NCI-H748 treated with DMSO at 0.1 percent for 48 hours (cell line): ENCODE results near the gene ATG9B.
A peak's percentile ranks its signal among the peaks of the same experiment; 100 is the strongest.

Experiments
- DNase-seq: peaks from one replicate; lab custom pipeline; 2025; lab: John Stamatoyannopoulos, UW

ATG9B gene

DNA sequence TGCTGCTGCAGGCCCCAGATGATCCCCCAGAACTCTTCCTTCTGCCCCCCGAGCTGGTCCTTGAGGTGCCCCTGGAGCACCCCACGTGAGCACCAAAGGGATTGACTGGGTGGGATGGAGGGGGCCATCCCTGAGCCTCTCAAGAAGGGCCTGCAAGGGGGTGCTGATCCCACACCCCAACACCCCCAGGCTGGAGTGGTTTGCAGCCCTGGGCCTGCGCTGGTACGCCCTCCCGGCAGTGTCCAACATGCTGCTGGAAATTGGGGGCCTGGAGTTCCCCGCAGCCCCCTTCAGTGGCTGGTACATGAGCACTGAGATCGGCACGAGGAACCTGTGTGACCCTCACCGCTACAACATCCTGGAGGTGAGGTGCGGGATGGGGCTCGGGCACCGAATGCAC, 25.3 kb downstream of the ATG9B start:
- DNase-seq: no peak

DNA sequence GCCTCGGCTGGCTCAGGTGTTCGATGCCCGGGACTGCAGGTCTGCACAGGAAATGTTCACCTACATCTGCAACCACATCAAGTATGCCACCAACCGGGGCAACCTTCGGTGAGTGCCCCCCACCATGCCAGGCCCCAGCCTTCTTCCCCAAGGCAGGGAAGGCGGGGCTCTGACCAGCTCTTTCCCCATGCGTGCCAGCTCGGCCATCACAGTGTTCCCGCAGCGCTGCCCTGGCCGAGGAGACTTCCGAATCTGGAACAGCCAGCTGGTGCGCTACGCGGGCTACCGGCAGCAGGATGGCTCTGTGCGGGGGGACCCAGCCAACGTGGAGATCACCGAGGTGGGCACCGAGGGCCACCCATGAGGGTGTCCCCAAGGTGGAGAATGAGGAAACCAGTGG, 26.0 kb downstream of the ATG9B start:
- DNase-seq: no peak

DNA sequence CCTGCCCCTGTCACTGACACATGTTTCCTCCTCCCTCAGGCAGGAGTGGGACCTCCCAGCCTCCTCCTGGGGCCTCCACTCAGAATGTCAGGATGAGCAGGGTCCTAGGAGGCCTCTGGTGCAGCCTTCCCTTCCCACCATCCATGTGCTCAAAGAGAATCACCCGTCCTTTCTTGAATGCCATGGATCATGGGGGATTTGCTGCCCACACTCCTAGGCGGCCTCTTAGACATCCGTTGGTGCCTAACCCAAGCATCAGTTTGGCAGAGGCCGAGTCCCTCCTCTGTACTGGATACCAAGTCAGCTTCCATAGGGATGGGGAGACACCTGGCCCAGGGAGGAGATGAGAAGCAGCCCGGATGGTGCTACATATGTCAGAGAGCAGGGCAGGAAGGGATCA, 26.5 kb downstream of the ATG9B start:
- no peak for DNase-seq

DNA sequence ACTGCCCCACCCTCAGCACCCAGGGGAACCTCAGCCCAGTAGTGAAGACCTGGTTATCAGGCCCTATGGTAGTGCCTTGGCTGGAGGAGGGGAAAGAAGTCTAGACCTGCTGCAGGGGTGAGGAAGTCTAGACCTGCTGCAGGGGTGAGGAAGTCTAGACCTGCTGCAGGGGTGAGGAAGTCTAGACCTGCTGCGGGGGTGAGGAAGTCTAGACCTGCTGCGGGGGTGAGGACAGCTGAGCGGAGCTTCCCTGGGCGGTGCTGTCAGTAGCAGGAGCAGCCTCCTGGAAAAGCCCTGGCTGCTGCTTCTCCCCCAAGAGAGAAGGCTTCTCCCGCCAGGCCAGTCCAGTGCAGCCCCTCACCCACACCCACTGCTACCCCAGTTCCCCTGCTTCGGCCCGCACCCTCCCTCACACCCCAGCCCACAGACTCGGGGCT, 27.2 kb downstream of the ATG9B start:
- DNase-seq: no peak

DNA sequence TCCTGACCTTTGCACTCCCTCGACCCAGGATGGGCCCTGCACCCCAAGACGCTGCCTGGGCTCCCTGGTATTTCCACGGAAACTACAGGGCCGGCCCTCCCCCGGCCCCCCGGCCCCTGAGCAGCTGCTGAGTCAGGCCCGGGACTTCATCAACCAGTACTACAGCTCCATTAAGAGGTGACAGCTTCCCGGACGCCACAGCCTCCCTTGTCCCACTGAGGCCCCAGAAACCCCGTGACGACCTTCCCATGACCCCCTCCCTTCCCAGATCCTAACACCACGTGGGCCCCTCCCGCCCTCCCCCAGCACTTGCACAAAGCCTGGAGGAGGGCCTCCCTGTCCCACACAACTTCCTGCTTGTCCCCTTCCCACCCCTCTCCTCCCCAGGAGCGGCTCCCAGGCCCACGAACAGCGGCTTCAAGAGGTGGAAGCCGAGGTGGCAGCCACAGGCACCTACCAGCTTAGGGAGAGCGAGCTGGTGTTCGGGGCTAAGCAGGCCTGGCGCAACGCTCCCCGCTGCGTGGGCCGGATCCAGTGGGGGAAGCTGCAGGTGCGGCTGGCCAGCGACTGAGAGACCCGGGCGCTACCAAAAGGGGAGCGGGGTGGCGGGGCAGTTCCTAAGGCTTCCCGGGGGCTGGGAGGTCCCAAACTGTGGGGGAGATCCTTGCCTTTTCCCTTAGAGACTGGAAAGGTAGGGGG, 27.8 kb downstream of the ATG9B start:
- no peak for DNase-seq

DNA sequence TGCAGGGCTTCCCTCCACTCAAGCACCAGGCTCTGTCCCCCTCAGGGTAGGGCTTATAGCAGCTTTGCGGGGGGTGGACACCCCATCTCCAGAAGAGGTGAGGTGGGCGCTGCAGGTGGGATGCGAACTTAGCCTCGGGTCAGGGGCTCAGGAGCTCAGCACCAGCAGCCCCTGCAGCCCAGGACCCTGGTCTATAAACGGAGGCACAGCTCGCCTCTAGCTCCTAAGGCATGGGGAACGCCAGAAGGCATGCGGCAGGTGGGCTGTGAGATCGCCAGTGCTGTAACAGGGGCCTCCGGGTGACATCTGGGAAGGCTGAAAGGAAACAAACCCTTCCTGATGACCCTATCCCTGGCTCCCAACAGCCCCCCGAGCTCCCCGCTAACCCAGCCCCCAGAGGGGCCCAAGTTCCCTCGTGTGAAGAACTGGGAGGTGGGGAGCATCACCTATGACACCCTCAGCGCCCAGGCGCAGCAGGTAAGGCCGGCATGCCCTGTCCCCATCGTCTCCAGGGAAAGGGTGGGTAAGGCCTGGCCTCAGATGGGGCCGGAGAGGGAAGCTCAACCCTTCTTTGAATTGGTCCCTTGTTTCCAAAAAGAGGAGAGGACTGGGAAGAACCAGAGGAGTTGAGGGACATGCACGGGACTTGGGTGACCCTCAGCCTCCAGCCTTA, 29.3 kb downstream of the ATG9B start:
- no peak for DNase-seq

DNA sequence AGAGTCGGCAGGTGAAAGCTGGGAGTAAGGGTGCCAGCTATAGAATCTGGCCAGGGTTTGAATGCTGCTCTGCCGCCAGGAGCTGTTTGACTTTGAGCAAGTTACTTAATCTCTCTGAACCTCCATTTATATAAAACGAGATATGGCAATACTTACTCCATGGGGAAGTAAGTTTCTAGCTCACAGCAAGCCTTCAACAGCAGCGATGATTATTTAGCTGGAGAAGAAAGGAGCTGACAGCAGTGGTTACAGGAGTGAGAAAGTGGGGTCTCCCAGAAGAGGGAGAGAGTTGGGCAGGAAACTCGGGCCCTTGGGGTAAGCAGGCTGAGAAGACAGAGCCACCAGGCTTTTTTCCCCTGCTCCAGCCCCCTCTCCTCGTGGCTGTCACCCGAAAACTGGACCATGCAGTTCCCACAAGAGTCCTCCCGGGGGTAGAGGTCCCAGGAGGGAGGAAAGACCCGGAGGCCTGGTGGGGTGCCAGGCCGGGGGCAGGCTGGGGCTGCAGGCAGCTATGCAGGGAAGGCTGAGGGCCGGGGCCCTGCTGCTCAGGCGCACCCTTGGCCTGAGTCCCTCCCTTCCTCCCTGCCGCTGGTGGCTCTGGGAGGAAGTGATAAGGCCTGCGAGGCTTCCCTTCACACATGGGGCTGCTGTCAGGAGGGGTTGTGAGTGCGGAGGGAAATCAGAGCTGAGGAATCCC, 30.0 kb downstream of the ATG9B start:
- DNase-seq: no peak

DNA sequence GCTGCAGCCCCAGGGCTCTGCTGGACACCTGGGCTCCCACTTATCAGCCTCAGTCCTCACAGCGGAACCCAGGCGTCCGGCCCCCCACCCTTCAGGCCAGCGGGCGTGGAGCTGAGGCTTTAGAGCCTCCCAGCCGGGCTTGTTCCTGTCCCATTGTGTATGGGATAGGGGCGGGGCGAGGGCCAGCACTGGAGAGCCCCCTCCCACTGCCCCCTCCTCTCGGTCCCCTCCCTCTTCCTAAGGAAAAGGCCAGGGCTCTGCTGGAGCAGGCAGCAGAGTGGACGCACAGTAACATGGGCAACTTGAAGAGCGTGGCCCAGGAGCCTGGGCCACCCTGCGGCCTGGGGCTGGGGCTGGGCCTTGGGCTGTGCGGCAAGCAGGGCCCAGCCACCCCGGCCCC, 30.8 kb downstream of the ATG9B start:
- no peak for DNase-seq

DNA sequence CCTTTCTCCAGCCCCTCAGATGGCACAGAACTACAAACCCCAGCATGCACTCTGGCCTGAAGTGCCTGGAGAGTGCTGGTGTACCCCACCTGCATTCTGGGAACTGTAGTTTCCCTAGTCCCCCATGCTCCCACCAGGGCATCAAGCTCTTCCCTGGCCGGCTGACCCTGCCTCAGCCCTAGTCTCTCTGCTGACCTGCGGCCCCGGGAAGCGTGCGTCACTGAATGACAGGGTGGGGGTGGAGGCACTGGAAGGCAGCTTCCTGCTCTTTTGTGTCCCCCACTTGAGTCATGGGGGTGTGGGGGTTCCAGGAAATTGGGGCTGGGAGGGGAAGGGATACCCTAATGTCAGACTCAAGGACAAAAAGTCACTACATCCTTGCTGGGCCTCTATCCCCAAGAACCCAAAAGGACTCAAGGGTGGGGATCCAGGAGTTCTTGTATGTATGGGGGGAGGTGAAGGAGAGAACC, 31.4 kb downstream of the ATG9B start:
- DNase-seq: no peak

DNA sequence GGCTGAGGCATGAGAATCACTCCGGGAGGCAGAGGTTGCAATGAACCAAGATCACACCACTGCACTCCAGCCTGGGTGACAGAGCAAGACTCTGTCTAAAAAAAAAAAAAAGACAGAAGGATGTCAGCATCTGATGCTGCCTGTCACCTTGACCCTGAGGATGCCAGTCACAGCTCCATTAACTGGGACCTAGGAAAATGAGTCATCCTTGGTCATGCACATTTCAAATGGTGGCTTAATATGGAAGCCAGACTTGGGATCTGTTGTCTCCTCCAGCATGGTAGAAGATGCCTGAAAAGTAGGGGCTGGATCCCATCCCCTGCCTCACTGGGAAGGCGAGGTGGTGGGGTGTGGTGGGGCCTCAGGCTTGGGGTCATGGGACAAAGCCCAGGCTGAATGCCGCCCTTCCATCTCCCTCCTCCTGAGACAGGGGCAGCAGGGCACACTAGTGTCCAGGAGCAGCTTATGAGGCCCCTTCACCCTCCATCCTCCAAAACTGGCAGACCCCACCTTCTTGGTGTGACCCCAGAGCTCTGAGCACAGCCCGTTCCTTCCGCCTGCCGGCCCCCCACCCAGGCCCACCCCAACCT, 32.1 kb downstream of the ATG9B start:
- DNase-seq: no peak

DNA sequence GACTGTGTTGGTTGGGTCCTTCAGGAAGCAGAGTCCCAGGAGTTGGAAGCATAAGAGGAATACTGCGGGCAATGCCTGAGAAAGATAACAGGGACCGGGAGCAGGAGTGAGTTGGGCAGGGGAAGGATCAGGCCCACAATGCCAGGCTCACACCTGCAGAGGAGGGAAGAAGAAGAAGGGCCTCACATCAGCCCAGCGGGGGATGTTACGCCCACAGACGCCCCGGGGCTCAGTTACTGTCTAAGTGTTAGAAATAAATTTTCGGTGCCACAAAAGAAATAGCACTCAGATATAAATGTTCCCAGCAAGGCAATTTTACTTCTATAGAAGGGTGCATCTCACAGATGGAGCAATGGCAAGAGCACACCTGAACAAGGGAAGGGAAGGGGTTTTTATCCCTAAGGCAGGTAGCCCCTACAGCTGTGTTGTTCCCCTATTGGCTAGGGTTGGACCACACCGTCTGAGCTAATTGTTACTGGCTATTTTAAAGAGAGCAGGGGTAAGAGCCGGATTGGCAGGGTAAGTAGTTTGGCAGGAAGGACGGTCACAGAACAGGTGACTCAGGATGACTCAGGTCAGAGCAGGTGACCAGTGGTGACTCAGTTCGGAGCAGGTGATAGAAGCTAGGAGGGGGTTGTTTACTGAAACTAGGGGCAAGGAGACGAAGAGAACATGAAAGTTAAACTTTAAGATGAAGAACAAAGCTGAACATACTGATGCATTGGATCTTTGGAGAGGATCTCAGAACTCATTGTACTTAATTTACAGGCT, 33.7 kb downstream of the ATG9B start, which contains the start of gene NOS3:
TSS of gene NOS3 (plus strand) at position 602 of the 771 bp plus-strand sequence. CDS start 2,787 bp downstream, outside the sequence.
- DNase-seq: no peak

DNA sequence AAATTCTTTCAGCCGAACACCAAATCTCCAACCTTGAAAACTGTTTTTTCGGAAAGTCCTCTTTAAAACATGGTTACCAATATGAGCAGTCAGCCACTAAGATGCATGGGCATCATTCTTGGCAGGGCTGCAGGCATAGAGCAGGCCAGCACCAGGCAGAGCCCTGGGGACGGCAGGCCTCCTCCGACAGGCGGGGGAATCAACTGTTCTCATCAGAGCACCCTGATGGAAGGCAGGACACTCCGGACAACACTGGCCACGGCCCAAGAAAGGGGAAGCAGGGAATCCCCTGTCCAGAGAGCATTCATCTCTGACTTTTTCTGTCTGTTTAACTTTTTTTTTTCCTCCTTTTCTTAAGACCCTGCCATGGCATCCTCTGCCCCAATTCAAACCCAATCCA, 34.8 kb downstream of the ATG9B start:
- DNase-seq: no peak

DNA sequence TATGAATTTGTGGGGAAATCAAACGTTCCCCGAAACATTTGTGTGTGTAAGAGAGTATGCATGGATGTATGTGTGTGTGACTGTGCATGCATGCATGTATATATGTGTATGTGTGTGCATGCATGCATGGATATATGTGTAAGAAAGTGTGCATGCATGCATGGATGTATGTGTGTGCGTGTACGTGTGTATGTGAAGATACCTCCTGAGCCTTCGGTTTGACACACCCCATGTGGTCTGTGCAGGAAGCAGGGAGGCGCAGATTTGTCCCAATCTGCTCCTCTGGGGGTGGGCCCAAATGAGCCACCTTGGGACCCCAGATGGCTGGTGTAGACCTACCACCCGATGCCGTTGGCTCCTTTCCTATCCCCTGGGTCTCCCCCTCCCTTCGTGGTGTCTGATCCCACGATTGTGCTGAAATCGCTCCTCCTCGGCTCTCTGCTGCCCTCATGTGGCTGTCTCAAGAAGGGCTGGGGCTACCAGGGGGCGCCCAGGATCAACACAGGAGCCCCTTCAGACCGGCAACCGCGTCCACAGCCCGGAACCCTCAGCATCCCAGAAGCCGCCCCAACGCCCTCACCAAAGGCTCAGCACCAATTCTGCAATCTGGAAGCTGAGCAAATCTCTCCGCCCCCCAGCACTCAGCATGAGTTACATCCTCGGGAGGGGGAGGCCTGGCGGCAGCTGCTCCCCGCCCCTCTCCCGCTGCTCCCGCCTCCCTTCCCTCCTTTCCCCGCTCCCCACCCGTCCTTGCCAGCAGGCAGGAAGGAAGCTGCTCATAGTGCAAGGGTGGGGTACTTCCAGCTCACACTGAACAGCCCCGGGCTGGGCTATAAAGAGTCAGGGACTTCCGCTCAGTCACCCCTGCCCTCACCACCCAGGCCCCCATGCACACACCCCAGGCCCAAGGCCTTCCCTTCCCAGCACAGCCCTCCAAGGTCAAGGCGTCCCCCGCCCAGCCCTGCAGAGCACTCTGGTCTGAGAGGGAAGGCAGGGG, 35.8 kb downstream of the ATG9B start:
- DNase-seq: peak; percentile 43

DNA sequence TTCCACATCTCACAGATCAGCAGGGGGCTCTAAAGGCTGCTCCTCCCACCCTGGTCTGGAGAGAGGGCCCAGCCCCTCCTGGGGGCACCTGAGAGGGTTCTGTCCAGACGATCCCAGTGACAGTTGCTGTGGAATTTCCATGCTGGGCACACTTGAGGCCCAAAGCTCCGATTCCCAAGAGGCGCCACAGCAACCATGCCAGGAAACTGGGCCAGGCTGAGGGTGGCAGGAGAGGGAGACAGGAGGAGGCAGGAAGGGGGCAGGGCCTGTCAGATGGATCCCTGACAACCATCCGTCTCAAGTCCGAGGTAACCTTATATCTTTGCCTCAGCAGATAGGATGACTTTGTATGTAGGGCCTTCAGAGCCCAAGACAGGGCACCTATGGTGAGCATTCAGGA, 37.7 kb downstream of the ATG9B start:
- no peak for DNase-seq

DNA sequence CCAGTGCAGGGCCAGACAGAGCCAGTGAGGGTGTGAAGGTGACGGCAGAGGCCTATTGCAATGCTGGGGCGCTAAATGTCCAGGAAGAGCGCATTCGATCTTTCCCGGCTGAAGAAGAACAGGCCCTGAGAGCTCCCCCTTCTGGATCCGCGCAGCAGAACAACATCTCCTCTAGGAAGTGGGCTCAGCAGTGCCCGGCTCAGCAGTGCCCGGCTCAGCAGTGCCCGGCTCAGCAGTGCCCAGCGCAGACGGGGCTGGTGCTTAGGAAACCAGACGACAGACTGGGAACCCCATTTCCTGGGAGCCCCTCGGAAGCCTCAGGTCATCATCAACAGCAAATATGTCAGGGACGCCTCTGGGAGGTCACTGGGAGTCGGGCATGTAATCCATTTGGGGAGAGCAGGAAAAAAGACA, 38.2 kb downstream of the ATG9B start:
- peak; percentile 66 for DNase-seq

DNA sequence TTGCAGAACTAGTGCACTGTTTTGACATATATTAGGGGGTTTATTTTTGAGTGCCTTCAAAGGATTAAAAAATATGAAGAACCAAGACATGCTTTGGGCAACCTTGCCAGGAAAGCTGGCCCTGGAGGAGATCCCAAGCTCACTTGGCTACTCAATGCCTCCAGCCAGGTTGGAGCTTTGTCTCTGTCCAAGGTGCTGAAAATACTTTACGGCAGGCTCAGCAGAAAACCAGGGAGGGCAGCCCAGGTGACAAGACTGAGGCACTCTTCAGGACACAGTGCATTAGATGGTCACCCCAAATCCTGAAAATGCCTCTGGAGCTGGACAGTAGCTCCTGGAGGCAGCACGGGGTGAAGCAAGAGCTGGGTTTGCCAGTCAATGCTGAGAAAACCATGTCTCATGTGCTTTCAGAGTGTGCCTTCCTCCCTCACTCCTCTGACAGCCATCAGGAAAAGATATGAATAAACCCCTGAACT, 40.4 kb downstream of the ATG9B start:
- no peak for DNase-seq

DNA sequence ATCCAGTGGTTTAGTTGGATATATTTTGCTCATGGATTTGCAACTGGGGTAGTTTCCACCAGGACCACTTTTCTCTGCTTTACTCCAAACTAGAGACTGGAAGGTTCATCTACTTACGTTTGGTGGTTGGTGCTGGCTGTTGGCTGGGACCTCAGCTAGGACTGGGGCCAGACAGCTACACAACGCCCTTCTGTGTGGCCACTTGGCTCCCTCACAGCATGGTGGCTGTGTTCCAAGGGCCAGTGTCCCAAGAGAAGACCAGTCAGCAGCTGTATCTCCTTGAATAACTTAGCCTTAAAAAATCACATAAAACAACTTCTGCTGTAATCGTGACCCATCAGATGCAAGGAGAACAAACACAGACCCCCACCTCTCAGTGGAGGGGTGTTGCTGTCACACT, 41.9 kb downstream of the ATG9B start:
- DNase-seq: no peak

DNA sequence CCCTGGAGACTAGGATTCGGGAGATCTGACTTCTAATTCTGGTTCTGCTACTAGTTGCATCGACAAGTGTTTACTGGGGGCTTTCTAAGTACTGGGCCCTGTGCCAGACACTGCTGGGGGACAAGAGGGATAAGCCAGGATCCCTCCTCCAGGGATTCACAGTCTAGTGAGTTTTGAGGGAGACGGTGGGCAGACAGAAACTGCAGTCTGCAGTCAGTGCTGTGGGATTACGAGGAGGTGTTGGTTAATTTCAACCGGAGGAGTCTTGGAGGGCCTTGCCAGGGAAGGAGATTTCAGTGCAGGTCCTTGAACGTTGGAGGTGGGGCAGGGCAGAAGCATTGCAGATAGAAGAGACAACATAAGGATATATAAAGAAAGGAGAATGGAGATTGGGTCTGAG, 42.6 kb downstream of the ATG9B start:
- no peak for DNase-seq

DNA sequence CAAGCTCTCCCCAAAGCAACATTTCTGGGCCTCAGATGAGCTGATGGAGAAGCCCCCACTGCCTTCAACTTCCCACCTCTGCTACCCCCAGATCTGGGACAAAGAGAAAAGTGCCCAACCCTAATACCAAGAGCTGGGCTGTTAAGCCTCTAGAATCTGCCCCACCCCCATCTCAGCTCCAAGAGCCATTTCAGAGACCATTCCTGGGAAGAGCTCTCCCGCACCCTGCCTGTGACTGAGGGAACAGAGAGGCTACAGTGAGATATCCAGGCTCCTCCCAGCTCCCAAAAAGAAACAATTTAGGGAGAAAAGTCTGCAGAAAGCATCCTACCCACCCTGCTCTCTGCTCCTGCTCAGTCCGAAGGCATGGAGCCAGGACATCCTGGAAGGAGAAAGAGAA, 43.6 kb downstream of the ATG9B start:
- no peak for DNase-seq

DNA sequence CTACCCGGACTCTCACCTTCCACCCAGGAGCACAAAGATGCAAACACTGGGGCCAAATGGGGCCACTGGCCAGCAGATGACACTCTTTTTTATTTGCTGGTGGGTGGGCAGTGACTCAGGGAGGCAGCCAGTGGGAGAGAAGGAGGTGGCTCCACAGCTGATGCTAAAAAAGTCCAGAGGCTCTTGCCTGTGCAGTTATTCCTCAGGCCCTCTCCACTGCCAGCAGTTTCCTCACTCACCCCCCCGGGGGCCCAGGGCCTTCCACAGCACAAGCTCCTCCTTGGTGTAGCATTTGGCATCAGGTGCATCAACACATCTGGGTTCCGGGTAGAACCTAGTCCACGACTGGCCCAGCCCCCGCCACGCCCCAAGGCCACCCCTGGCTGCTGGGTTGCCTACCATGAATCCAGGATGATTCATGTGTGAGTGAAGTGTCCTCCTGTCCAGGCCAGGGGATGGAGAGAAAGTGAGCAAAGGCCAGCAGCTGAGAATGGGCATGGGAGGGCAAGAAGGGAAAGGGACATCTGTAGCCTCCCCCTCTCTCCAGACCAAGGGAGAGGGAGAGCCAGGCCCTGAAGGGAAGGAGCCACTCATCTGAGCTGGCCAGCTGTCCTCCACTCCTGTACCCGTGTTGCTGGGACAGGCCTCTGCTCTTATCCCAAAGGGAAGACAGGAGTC, 44.4 kb downstream of the ATG9B start:
- no peak for DNase-seq
